HCT116 (cell line): ENCODE data around the gene ZSCAN5B. TPM values are rescaled to one million over a fixed set of nuclear protein-coding genes. Genes with fewer than 3 reads are reported as not detected.

Experiments
- ATAC-seq: fragments of 200-7000 bp; cut with Tn5 transposase; 2 replicates; pipeline ENCODE4 v1.9.1; 2020; ENCODE audit warnings: mild to moderate bottlenecking, moderate library complexity
- BruUV-seq: library from RNA; stranded (reverse); fragments of 400-500 nt; replicated peaks from 2 replicates; lab custom pipeline; 2021; lab: Mats Ljungman, UMichigan
- CTCF ChIA-PET: fragments of 300-600 bp; sonication (Branson Sonifier 250); formaldehyde crosslinking; loops from one replicate; lab custom pipeline; 2021; ENCODE audit warnings: antibody characterized with exemption; lab: Charles Lee
- POLR2A ChIA-PET: fragments of 300-600, 350-600 bp; sonication (Branson Sonifier 250); formaldehyde crosslinking; loops from one replicate; lab custom pipeline; 2021; ENCODE audit warnings: antibody characterized with exemption; lab: Charles Lee
- RAD21 ChIA-PET, 2 experiments: fragments of 300-600 bp; sonication (Branson Sonifier 250); formaldehyde crosslinking; loops; one replicate each; lab custom pipeline; 2023; ENCODE audit warnings: low total read pairs in 2 of 2; ENCODE audit not compliant: uncharacterized antibody in 2 of 2, unreplicated experiment in 2 of 2, low non-redundant PET in 1 of 2; lab: Charles Lee
- DNase-seq: peaks from one replicate; pipeline ENCODE4 v3.0.0-alpha.2; 2010; ENCODE audit warnings: low read depth, low spot score
- H2AFZ ChIP-seq: fragments of 200-600 bp; shearing (Covaris generic), sonication (generic); 2 replicates; pipeline ENCODE4 v1.6.1; 2017; ENCODE audit warnings: low read depth, mixed run types, mixed read lengths, antibody characterized with exemption, low read length; ENCODE audit not compliant: poor library complexity, severe bottlenecking
- H3K27ac ChIP-seq: 2 replicates; pipeline ENCODE4 v1.5.1; 2012; ENCODE audit warnings: low read depth, low read length
- H3K27me3 ChIP-seq: fragments of 200-600 bp; sonication (generic); 2 replicates; pipeline ENCODE4 v1.6.1; 2016; ENCODE audit warnings: mixed run types, low read length, mixed read lengths; ENCODE audit not compliant: insufficient read depth
- H3K36me3 ChIP-seq, 2 experiments: fragments of 200-500 bp in 1 of 2; fragments of 200-600 bp in 1 of 2; sonication (Bioruptor generic) in 1 of 2; sonication (generic) in 1 of 2; 2 replicates each; pipeline versions ENCODE4 v1.5.1 to v1.6.1; 2014 to 2016; ENCODE audit warnings: low read length in 2 of 2, inconsistent platforms in 1 of 2, mixed read lengths in 1 of 2, mixed run types in 1 of 2; ENCODE audit not compliant: insufficient read depth in 2 of 2, control insufficient read depth in 1 of 2
- H3K4me1 ChIP-seq, 2 experiments: fragments of 200-600 bp in 1 of 2; sonication (generic) in 1 of 2; 2 replicates each; pipeline versions ENCODE4 v1.5.1 to v1.6.1; 2012 to 2017; ENCODE audit warnings: low read length in 2 of 2, inconsistent platforms in 1 of 2, mild to moderate bottlenecking in 1 of 2, mixed read lengths in 1 of 2, mixed run types in 1 of 2, moderate library complexity in 1 of 2; ENCODE audit not compliant: insufficient read depth in 2 of 2, control insufficient read depth in 1 of 2
- H3K4me2 ChIP-seq: fragments of 200-600 bp; sonication (generic); 2 replicates; pipeline ENCODE4 v1.6.1; 2017; ENCODE audit warnings: mixed run types, low read length, mixed read lengths
- H3K4me3 ChIP-seq, 2 experiments: fragments of 200-600 bp in 1 of 2; sonication (generic) in 1 of 2; replicated peaks in 1 of 2; 2 replicates each; pipeline ENCODE4 v1.5.1; 2011 to 2016; ENCODE audit warnings: low read length in 2 of 2, control low read depth in 1 of 2, low read depth in 1 of 2, mild to moderate bottlenecking in 1 of 2, mixed read lengths in 1 of 2, mixed run types in 1 of 2
- H3K79me2 ChIP-seq: fragments of 200-600 bp; sonication (generic); 2 replicates; pipeline ENCODE4 v1.6.1; 2017; ENCODE audit warnings: mild to moderate bottlenecking, mixed run types, low read length, moderate library complexity, mixed read lengths; ENCODE audit not compliant: insufficient read depth
- H3K9ac ChIP-seq: fragments of 200-600 bp; sonication (generic); 2 replicates; pipeline ENCODE4 v1.6.1; 2016; ENCODE audit warnings: low read length, mixed read lengths
- H3K9me2 ChIP-seq: fragments of 200-600 bp; sonication (generic), shearing (Covaris generic); 2 replicates; pipeline ENCODE4 v1.6.1; 2017; ENCODE audit warnings: mixed run types, mild to moderate bottlenecking, moderate library complexity; ENCODE audit not compliant: insufficient read depth
- H3K9me3 ChIP-seq, 2 experiments: fragments of 200-500 bp in 1 of 2; fragments of 200-600 bp in 1 of 2; sonication (Bioruptor generic) in 1 of 2; sonication (generic) in 1 of 2; 2 replicates each; pipeline ENCODE4 v1.6.1; 2014 to 2017; ENCODE audit warnings: low read length in 2 of 2, mixed read lengths in 2 of 2, inconsistent platforms in 1 of 2, low read depth in 1 of 2, mild to moderate bottlenecking in 1 of 2, mixed run types in 1 of 2, moderate library complexity in 1 of 2; ENCODE audit not compliant: control insufficient read depth in 1 of 2, insufficient read depth in 1 of 2
- H4K20me1 ChIP-seq: fragments of 200-600 bp; sonication (generic), shearing (Covaris generic); 2 replicates; pipeline ENCODE4 v1.6.1; 2017; ENCODE audit warnings: mixed run types, mild to moderate bottlenecking, moderate library complexity; ENCODE audit not compliant: insufficient read depth
- CEBPB ChIP-seq: IDR thresholded peaks from 2 replicates; pipeline ENCODE4 v1.6.1; 2012; ENCODE audit warnings: low read depth
- EGR1 ChIP-seq: IDR thresholded peaks from 2 replicates; pipeline ENCODE4 v1.6.1; 2012; ENCODE audit warnings: low read depth
- ELF1 ChIP-seq: IDR thresholded peaks from 2 replicates; pipeline ENCODE4 v1.6.1; 2012; ENCODE audit warnings: low read depth, borderline replicate concordance
- EZH2phosphoT487 ChIP-seq: fragments of 200-600 bp; IDR thresholded peaks from 2 replicates; pipeline ENCODE4 v1.6.1; 2018; ENCODE audit warnings: antibody characterized with exemption, borderline replicate concordance
- FOSL1 ChIP-seq: IDR thresholded peaks from 2 replicates; pipeline ENCODE4 v1.6.1; 2012; ENCODE audit warnings: low read depth
- RAD21 ChIP-seq: IDR thresholded peaks from 2 replicates; pipeline ENCODE4 v1.6.1; 2012; ENCODE audit warnings: low read depth, mild to moderate bottlenecking
- ZFX ChIP-seq: fragments of 450-650 bp; IDR thresholded peaks from 2 replicates; pipeline ENCODE4 v1.6.1; 2017
- intact Hi-C: fragments of 100-400 bp; cut with micrococcal nuclease; formaldehyde crosslinking; loops from 2 replicates; pipeline ENCODE4 v1.10.0; 2022
- total RNA-seq: library from RNA; stranded (reverse); gene quantifications from one replicate; pipeline ENCODE4 v1.2.1, GENCODE V29; 2021; ENCODE audit not compliant: unreplicated experiment
- TF ChIP-seq, protein P1 (sequence below), 3 experiments: fragments of 200-600 bp in 1 of 3; sonication (generic) in 1 of 3; IDR thresholded peaks in 2 of 3; conservative IDR thresholded peaks in 1 of 3; 2 replicates each; pipeline ENCODE4 v1.5.1; 2012 to 2017; ENCODE audit warnings: low read depth in 2 of 3, low read length in 2 of 3, antibody characterized with exemption in 1 of 3, borderline replicate concordance in 1 of 3, control low read depth in 1 of 3, mild to moderate bottlenecking in 1 of 3, mixed read lengths in 1 of 3, mixed run types in 1 of 3, moderate library complexity in 1 of 3; ENCODE audit not compliant: insufficient read depth in 1 of 3
- TF ChIP-seq, protein P2 (sequence below): IDR thresholded peaks from 2 replicates; pipeline ENCODE4 v1.6.1; 2012
- TF ChIP-seq, protein P3 (sequence below): IDR thresholded peaks from 2 replicates; pipeline ENCODE4 v1.6.1; 2012

ZSCAN5B gene
- total RNA-seq, 1 experiment from 2014 or later: not detected

DNA sequence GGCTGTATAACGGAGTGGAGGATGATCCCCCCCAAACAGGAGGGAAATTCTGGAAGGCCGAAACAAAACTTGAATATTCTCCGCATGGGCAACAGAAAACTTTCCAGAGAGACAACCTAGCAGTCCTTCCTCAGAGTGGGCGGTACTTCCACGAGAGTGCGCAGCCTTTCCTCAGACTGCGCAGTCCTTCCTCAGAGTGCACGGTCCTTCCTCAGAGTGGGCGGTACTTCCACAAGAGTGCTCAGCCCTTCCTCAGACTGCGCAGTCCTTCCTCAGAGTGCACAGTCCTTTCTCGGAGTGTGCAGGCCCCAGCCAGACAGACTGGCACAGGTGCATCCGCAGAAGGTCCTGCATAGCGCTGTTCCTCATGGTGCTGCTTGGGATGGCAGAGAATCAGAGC is 34.5 kb downstream of the ZSCAN5B start:
- Histone ChIP-seq H4K20me1 (no peaks in the 10 kb centered on the region), H3K27me3 (no peaks in the 10 kb centered on the region), H2AFZ (no peak overlapping the region), H3K36me3 (no peaks in the 10 kb centered on the region), H3K4me3 (no peak overlapping the region), H3K9me3 (no peaks in the 10 kb centered on the region), H3K9me2 (no peaks in the 10 kb centered on the region), H3K9ac (no peak overlapping the region), H3K4me2 (no peak overlapping the region), H3K4me1 (no peaks in the 10 kb centered on the region), H3K27ac (no peak overlapping the region), H3K79me2 (no peaks in the 10 kb centered on the region)
- ChIA-PET POLR2A (no interaction called here), RAD21 (no interaction called here), CTCF (no interaction called here)
- ATAC-seq (no peak), DNase-seq (no peak)
- TF ChIP-seq, protein P1, sequence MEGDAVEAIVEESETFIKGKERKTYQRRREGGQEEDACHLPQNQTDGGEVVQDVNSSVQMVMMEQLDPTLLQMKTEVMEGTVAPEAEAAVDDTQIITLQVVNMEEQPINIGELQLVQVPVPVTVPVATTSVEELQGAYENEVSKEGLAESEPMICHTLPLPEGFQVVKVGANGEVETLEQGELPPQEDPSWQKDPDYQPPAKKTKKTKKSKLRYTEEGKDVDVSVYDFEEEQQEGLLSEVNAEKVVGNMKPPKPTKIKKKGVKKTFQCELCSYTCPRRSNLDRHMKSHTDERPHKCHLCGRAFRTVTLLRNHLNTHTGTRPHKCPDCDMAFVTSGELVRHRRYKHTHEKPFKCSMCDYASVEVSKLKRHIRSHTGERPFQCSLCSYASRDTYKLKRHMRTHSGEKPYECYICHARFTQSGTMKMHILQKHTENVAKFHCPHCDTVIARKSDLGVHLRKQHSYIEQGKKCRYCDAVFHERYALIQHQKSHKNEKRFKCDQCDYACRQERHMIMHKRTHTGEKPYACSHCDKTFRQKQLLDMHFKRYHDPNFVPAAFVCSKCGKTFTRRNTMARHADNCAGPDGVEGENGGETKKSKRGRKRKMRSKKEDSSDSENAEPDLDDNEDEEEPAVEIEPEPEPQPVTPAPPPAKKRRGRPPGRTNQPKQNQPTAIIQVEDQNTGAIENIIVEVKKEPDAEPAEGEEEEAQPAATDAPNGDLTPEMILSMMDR (IDR thresholded peaks at IDR 0.05 in 2 of 3, conservative IDR thresholded peaks at IDR 0.05 in 1 of 3; ENCODE audit: borderline replicate concordance in 1 of 3, insufficient read depth in 1 of 3, low read depth in 2 of 3, low read length in 2 of 3): no peak
- TF ChIP-seq, protein P2, sequence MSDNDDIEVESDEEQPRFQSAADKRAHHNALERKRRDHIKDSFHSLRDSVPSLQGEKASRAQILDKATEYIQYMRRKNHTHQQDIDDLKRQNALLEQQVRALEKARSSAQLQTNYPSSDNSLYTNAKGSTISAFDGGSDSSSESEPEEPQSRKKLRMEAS: no peak
- no peak for TF ChIP-seq CEBPB
- TF ChIP-seq ZFX: no peak
- no peak for TF ChIP-seq EGR1
- TF ChIP-seq, protein P3, sequence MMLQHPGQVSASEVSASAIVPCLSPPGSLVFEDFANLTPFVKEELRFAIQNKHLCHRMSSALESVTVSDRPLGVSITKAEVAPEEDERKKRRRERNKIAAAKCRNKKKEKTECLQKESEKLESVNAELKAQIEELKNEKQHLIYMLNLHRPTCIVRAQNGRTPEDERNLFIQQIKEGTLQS: no peak
- TF ChIP-seq FOSL1: no peak
- no peak for TF ChIP-seq ELF1
- no peak for TF ChIP-seq EZH2phosphoT487
- TF ChIP-seq RAD21: no peak
- intact Hi-C loops: no loop called here
- no TSS peak for BruUV-seq
